IMR-90 (cell line): ENCODE results near the gene FMN2. TPM values are rescaled to one million over a fixed set of nuclear protein-coding genes. Genes with fewer than 3 reads are reported as not detected.

Experiments used
- ATAC-seq: fragments of 200-7000 bp; cut with Tn5 transposase; 2 replicates; pipeline ENCODE4 v1.9.1; 2020; ENCODE audit warnings: low read depth, mild to moderate bottlenecking, moderate library complexity
- BruUV-seq: library from RNA; stranded (reverse); fragments of 400-500 nt; replicated peaks from 2 replicates; lab custom pipeline; 2021; lab: Mats Ljungman, UMichigan
- CTCF ChIA-PET: fragments of 300-600 bp; formaldehyde crosslinking; extraction: SDS; loops from one replicate; lab custom pipeline; 2021; ENCODE audit warnings: antibody characterized with exemption; lab: Yijun Ruan, JAX
- POLR2A ChIA-PET: fragments of 300-600 bp; sonication (Branson Sonifier 250); formaldehyde crosslinking; loops from one replicate; lab custom pipeline; 2022; ENCODE audit warnings: antibody characterized with exemption; ENCODE audit not compliant: unreplicated experiment; lab: Charles Lee
- DNase-seq: peaks from one replicate; pipeline ENCODE4 v3.0.0; 2013
- H2AFZ ChIP-seq: replicated peaks from 2 replicates; pipeline ENCODE3; 2013; ENCODE audit warnings: low read length, mild to moderate bottlenecking; ENCODE audit not compliant: poor library complexity
- H2AK5ac ChIP-seq: 2 replicates; pipeline ENCODE4 v1.6.1; 2013; ENCODE audit warnings: low read depth, low read length, inconsistent platforms
- H2AK9ac ChIP-seq: replicated peaks from 2 replicates; pipeline ENCODE3; 2013; ENCODE audit warnings: mild to moderate bottlenecking, low read depth, low read length, moderate library complexity; ENCODE audit not compliant: poor library complexity
- H2BK120ac ChIP-seq: 2 replicates; pipeline ENCODE4 v1.6.1; 2013; ENCODE audit warnings: low read depth, low read length, inconsistent platforms
- H2BK15ac ChIP-seq: 3 replicates; pipeline ENCODE4 v1.6.1; 2013; ENCODE audit warnings: low read depth, low read length, inconsistent platforms
- H2BK20ac ChIP-seq: 2 replicates; pipeline ENCODE4 v1.6.1; 2013; ENCODE audit warnings: low read depth, mild to moderate bottlenecking, inconsistent platforms, low read length, moderate library complexity
- H2BK5ac ChIP-seq: 2 replicates; pipeline ENCODE4 v1.6.1; 2013; ENCODE audit warnings: mild to moderate bottlenecking, low read depth, low read length, inconsistent platforms; ENCODE audit not compliant: poor library complexity, severe bottlenecking
- H3K14ac ChIP-seq: replicated peaks from 2 replicates; pipeline ENCODE4 v1.6.1; 2013; ENCODE audit warnings: low read depth, low read length, inconsistent platforms
- H3K18ac ChIP-seq: 2 replicates; pipeline ENCODE4 v1.6.1; 2013; ENCODE audit warnings: low read depth, low read length, control low read depth
- H3K23ac ChIP-seq: 2 replicates; pipeline ENCODE4 v1.6.1; 2013; ENCODE audit warnings: low read depth, low read length, inconsistent platforms
- H3K27ac ChIP-seq: 2 replicates; pipeline ENCODE4 v1.5.1; 2013; ENCODE audit warnings: mild to moderate bottlenecking, control low read depth, low read length; ENCODE audit not compliant: insufficient read depth
- H3K27me3 ChIP-seq: 2 replicates; pipeline ENCODE4 v1.6.1; 2013; ENCODE audit warnings: low read length; ENCODE audit not compliant: control insufficient read depth, insufficient read depth
- H3K36me3 ChIP-seq: 2 replicates; pipeline ENCODE4 v1.6.1; 2013; ENCODE audit warnings: low read length, mixed read lengths; ENCODE audit not compliant: control insufficient read depth, insufficient read depth
- H3K4ac ChIP-seq: 2 replicates; pipeline ENCODE4 v1.6.1; 2013; ENCODE audit warnings: low read depth, low read length, inconsistent platforms
- H3K4me1 ChIP-seq: 2 replicates; pipeline ENCODE4 v1.6.1; 2013; ENCODE audit warnings: low read length, mixed read lengths; ENCODE audit not compliant: control insufficient read depth, insufficient read depth
- H3K4me2 ChIP-seq: 2 replicates; pipeline ENCODE4 v1.6.1; 2013; ENCODE audit warnings: low read depth, mild to moderate bottlenecking, control low read depth, low read length, moderate library complexity
- H3K4me3 ChIP-seq: 2 replicates; pipeline ENCODE4 v1.5.1; 2013; ENCODE audit warnings: low read depth, mild to moderate bottlenecking, control low read depth, low read length, moderate library complexity; ENCODE audit not compliant: insufficient read depth
- H3K56ac ChIP-seq: 2 replicates; pipeline ENCODE4 v1.6.1; 2013; ENCODE audit warnings: low read length, inconsistent platforms; ENCODE audit not compliant: insufficient read depth; ENCODE audit errors: extremely low read depth
- H3K79me1 ChIP-seq, 2 experiments: 2 replicates each; pipeline ENCODE4 v1.6.1; 2013; ENCODE audit warnings: low read length in 2 of 2, inconsistent platforms in 1 of 2, low read depth in 1 of 2
- H3K9ac ChIP-seq: 2 replicates; pipeline ENCODE4 v1.6.1; 2013; ENCODE audit warnings: low read depth, low read length, control low read depth
- H3K9me1 ChIP-seq: 2 replicates; pipeline ENCODE4 v1.6.1; 2013; ENCODE audit warnings: low read length, inconsistent platforms; ENCODE audit not compliant: insufficient read depth
- H3K9me3 ChIP-seq: 2 replicates; pipeline ENCODE4 v1.6.1; 2013; ENCODE audit warnings: low read length; ENCODE audit not compliant: control insufficient read depth, insufficient read depth
- H4K20me1 ChIP-seq: 2 replicates; pipeline ENCODE4 v1.6.1; 2013; ENCODE audit warnings: low read length, inconsistent platforms; ENCODE audit not compliant: insufficient read depth
- H4K5ac ChIP-seq: 2 replicates; pipeline ENCODE4 v1.6.1; 2013; ENCODE audit warnings: mild to moderate bottlenecking, low read depth, low read length, control low read depth
- H4K8ac ChIP-seq, 2 experiments: 2 replicates each; pipeline ENCODE4 v1.6.1; 2013; ENCODE audit warnings: low read depth in 2 of 2, low read length in 2 of 2, control low read depth in 1 of 2, inconsistent platforms in 1 of 2
- H4K91ac ChIP-seq: 2 replicates; pipeline ENCODE4 v1.6.1; 2013; ENCODE audit warnings: low read depth, low read length, inconsistent platforms; ENCODE audit not compliant: insufficient read depth
- CHD1 ChIP-seq: IDR thresholded peaks from 2 replicates; pipeline ENCODE4 v1.6.1; 2012; ENCODE audit warnings: low read depth, low read length, improper control_type of control experiment
- MXI1 ChIP-seq: IDR thresholded peaks from 2 replicates; pipeline ENCODE4 v1.6.1; 2012; ENCODE audit warnings: low read depth, mild to moderate bottlenecking, low read length, moderate library complexity, borderline replicate concordance
- WGBS, 2 experiments: methylation state at CpG; one replicate each; pipeline versions ENCODE4 v1.1.5 to v1.1.7; 2013; ENCODE audit warnings: missing lambda C conversion rate in 2 of 2; ENCODE audit not compliant: insufficient read length in 1 of 2; ENCODE audit errors: extremely low coverage in 2 of 2; 5-methylcytosine and 5-hydroxymethylcytosine counted together
- dilution Hi-C: fragments of 300-500 bp; cut with HindIII; formaldehyde crosslinking; loops from one replicate; pipeline ENCODE4 v1.14.3; 2018; ENCODE audit warnings: low sequenced_read_pairs; ENCODE audit not compliant: unreplicated experiment
- in situ Hi-C: fragments of 300-500 bp; cut with MboI; formaldehyde crosslinking; loops from 3 replicates; pipeline ENCODE4 v1.14.3; 2019; ENCODE audit warnings: low sequenced_read_pairs, inconsistent platforms, mixed read lengths
- intact Hi-C: fragments of 100-400 bp; cut with micrococcal nuclease; formaldehyde crosslinking; loops from 2 replicates; pipeline ENCODE4 v1.10.0; 2022
- polyA plus RNA-seq, 3 experiments: library from polyadenylated mRNA; depleted of rRNA; stranded (reverse); fragments of >200 nt; gene quantifications; 2 replicates each; pipeline ENCODE4 v1.2.3, GENCODE V29; 2012; ENCODE audit warnings: low replicate concordance in 1 of 3
- total RNA-seq: library from RNA; depleted of rRNA; stranded (reverse); fragments of >200 nt; gene quantifications from 2 replicates; pipeline ENCODE4 v1.2.3, GENCODE V29; 2012

The FMN2 gene
- total and polyA plus RNA-seq, 2 of the 4 experiments (the other 2 are of a cell fraction), result 29.0 to 35.8 TPM

GRCh38 chr1:240501115-240501514, 409.4 kb downstream of the FMN2 start:
- H3K27me3 ChIP-seq, result no peaks in the 10 kb centered on the region
- TF ChIP-seq CHD1, result no peak
- TF ChIP-seq MXI1, result no peak
- no peak for ATAC-seq

More at GRCh38 chr1:240501115-240501514, 409.4 kb downstream of the FMN2 start:
- peak overlapping the region; percentile 15 for H2BK5ac ChIP-seq
- H2AK9ac ChIP-seq, result no peak overlapping the region
- intact Hi-C loops (no loop called here), in situ Hi-C loops (no loop called here), dilution Hi-C loops (no loop called here)
- no TSS peak for BruUV-seq
- peaks cover 16% of the 10 kb centered on the region for H3K9me1 ChIP-seq
- ChIA-PET CTCF (interaction anchor here (0.6 to 1.3 kb wide), 2 partner anchors 84 to 191 kb away, joined by 3 to 4 read pairs; no protein-coding TSS in a partner anchor), POLR2A (no interaction called here)
- no peak overlapping the region for H2BK120ac ChIP-seq
- H4K5ac ChIP-seq, result no peak overlapping the region
- H3K79me1 ChIP-seq, result peaks cover 0 to 26% of the 10 kb centered on the region in 2 experiments; a peak in 2 of 4 replicates
- DNase-seq, result peak; percentile 36
- no peak overlapping the region for H3K4me2 ChIP-seq
- H4K20me1 ChIP-seq, result no peaks in the 10 kb centered on the region
- H3K23ac ChIP-seq, result no peak overlapping the region
- no peak overlapping the region; a peak in 1 of 4 replicates for H4K8ac ChIP-seq
- H3K14ac ChIP-seq, result no peak overlapping the region
- no peak overlapping the region for H3K56ac ChIP-seq
- no CpG with 5 or more reads among the region's 2 CpGs for WGBS, 2 experiments
- H3K9ac ChIP-seq, result no peak overlapping the region
- no peak overlapping the region for H2AFZ ChIP-seq
- no peak overlapping the region for H3K27ac ChIP-seq
- H3K4ac ChIP-seq, result no peak overlapping the region
- H2BK20ac ChIP-seq, result no peak overlapping the region; the same call in 1 of the 2 replicates
- H3K36me3 ChIP-seq, result no peaks in the 10 kb centered on the region
- H3K4me1 ChIP-seq, result peaks cover 9% of the 10 kb centered on the region; the same call in 1 of the 2 replicates
- H4K91ac ChIP-seq, result no peak overlapping the region
- H2BK15ac ChIP-seq, result no peak overlapping the region
- no peak overlapping the region for H3K18ac ChIP-seq
- no peak overlapping the region for H2AK5ac ChIP-seq
- H3K4me3 ChIP-seq, result no peak overlapping the region
- no peaks in the 10 kb centered on the region for H3K9me3 ChIP-seq
